PC-9 (cell line): Measurements from ENCODE around the gene MC2R. TPM values are rescaled to one million over a fixed set of nuclear protein-coding genes. Genes with fewer than 3 reads are reported as not detected.

ENCODE experiments used
- BruUV-seq: library from RNA; stranded (reverse); fragments of 400-500 nt; replicated peaks from 2 replicates; lab custom pipeline; 2021; lab: Mats Ljungman, UMichigan
- CTCF ChIA-PET: fragments of 300-600 bp; sonication (Branson Sonifier 250); formaldehyde crosslinking; loops from one replicate; lab custom pipeline; 2022; ENCODE audit warnings: antibody characterized with exemption; lab: Charles Lee
- POLR2A ChIA-PET: fragments of 300-600 bp; sonication (Branson Sonifier 250); formaldehyde crosslinking; loops from one replicate; lab custom pipeline; 2022; ENCODE audit warnings: antibody characterized with exemption; ENCODE audit not compliant: unreplicated experiment; lab: Charles Lee
- DNase-seq, 2 experiments: peaks; one replicate each; pipeline versions ENCODE4 v3.0.0 to v3.0.0-alpha.2; 2015 to 2022; ENCODE audit warnings: mixed read lengths in 1 of 2
- H2AFZ ChIP-seq: fragments of 200-600 bp; sonication (generic); 2 replicates; pipeline ENCODE4 v1.8.1; 2017; ENCODE audit warnings: antibody characterized with exemption
- H3F3A ChIP-seq: fragments of 200-600 bp; sonication (generic); 2 replicates; pipeline ENCODE4 v1.8.1; 2017; ENCODE audit warnings: antibody characterized with exemption, mild to moderate bottlenecking, low read depth; ENCODE audit not compliant: insufficient read depth
- H3K27ac ChIP-seq: fragments of 200-600 bp; sonication (generic); 2 replicates; pipeline ENCODE4 v1.6.1; 2016; ENCODE audit warnings: mixed run types
- H3K27me3 ChIP-seq: fragments of 200-600 bp; sonication (generic); 2 replicates; pipeline ENCODE4 v1.6.1; 2016; ENCODE audit warnings: low read depth, mixed run types; ENCODE audit not compliant: insufficient read depth
- H3K36me3 ChIP-seq: fragments of 200-600 bp; sonication (generic); 2 replicates; pipeline ENCODE4 v1.6.1; 2016; ENCODE audit warnings: low read depth, mixed run types
- H3K4me1 ChIP-seq: fragments of 200-600 bp; sonication (generic); replicated peaks from 2 replicates; pipeline ENCODE4 v1.6.1; 2016; ENCODE audit warnings: mixed run types; ENCODE audit not compliant: insufficient read depth
- H3K4me2 ChIP-seq: fragments of 200-600 bp; sonication (generic); 2 replicates; pipeline ENCODE4 v1.6.1; 2017; ENCODE audit warnings: mixed run types
- H3K4me3 ChIP-seq: fragments of 200-600 bp; sonication (generic); 2 replicates; pipeline ENCODE4 v1.6.1; 2016; ENCODE audit warnings: mixed run types
- H3K79me2 ChIP-seq: fragments of 200-600 bp; sonication (generic); 2 replicates; pipeline ENCODE4 v1.6.1; 2017; ENCODE audit warnings: low read depth, mixed run types
- H3K9me2 ChIP-seq: fragments of 200-600 bp; sonication (generic); 2 replicates; pipeline ENCODE4 v1.8.1; 2017; ENCODE audit warnings: mild to moderate bottlenecking; ENCODE audit not compliant: insufficient read depth
- H3K9me3 ChIP-seq: fragments of 200-600 bp; sonication (generic); 2 replicates; pipeline ENCODE4 v1.8.1; 2016; ENCODE audit warnings: low read depth; ENCODE audit not compliant: insufficient read depth
- H4K20me1 ChIP-seq: fragments of 200-600 bp; sonication (generic); 2 replicates; pipeline ENCODE4 v1.8.1; 2017; ENCODE audit not compliant: insufficient read depth
- CTCF ChIP-seq: fragments of 200-600 bp; sonication (generic); conservative IDR thresholded peaks from 2 replicates; pipeline ENCODE4 v1.6.1; 2017; ENCODE audit warnings: mixed run types, antibody characterized with exemption, mild to moderate bottlenecking, moderate library complexity
- EZH2 ChIP-seq: fragments of 200-600 bp; sonication (generic); IDR thresholded peaks from 2 replicates; pipeline ENCODE4 v1.8.0; 2017; ENCODE audit warnings: antibody characterized with exemption, low read depth
- intact Hi-C: fragments of 100-400 bp; cut with micrococcal nuclease; formaldehyde crosslinking; loops from one replicate; pipeline ENCODE4 v1.10.0; 2022; ENCODE audit not compliant: unreplicated experiment
- total RNA-seq: library from RNA; stranded (reverse); gene quantifications from 2 replicates; pipeline ENCODE4 v1.2.3, GENCODE V29; 2021

Gene MC2R
- total RNA-seq, 1 experiment from 2014 or later = not detected

- Histone ChIP-seq H3K27ac (no peak overlapping the region), H3K9me2 (no peaks in the 10 kb centered on the region), H3F3A (no peaks in the 10 kb centered on the region), H4K20me1 (no peaks in the 10 kb centered on the region), H3K36me3 (no peaks in the 10 kb centered on the region), H3K4me2 (no peak overlapping the region), H3K4me3 (no peak overlapping the region), H3K79me2 (no peaks in the 10 kb centered on the region), H2AFZ (no peak overlapping the region), H3K27me3 (peaks cover 79% of the 10 kb centered on the region), H3K9me3 (no peaks in the 10 kb centered on the region), H3K4me1 (no peaks in the 10 kb centered on the region)
- CTCF ChIA-PET = no interaction called here
- no peak for DNase-seq
- BruUV-seq = no TSS peak
- intact Hi-C loops = no loop called here
- TF ChIP-seq CTCF (no peak), EZH2 (no peak)
- POLR2A ChIA-PET = no interaction called here
These were observed 2.7 kb downstream of the MC2R start for GRCh38 chr18:13912601-13913000.

GRCh38 chr18:13910986-13911385 is 4.3 kb downstream of the MC2R start:
- POLR2A ChIA-PET = no interaction called here
- no TSS peak for BruUV-seq
- no peak overlapping the region for H3K27ac ChIP-seq
- H3K9me2 ChIP-seq = no peaks in the 10 kb centered on the region
- H2AFZ ChIP-seq = no peak overlapping the region
- no peak overlapping the region for H3K4me2 ChIP-seq
- H3K79me2 ChIP-seq = no peaks in the 10 kb centered on the region
- DNase-seq = no peak
- H3K36me3 ChIP-seq = no peaks in the 10 kb centered on the region
- H3K27me3 ChIP-seq = peaks cover 63% of the 10 kb centered on the region
- no peak overlapping the region for H3K4me3 ChIP-seq
- intact Hi-C loops = no loop called here
- CTCF ChIA-PET = no interaction called here
- H4K20me1 ChIP-seq = no peaks in the 10 kb centered on the region
- no peaks in the 10 kb centered on the region for H3K4me1 ChIP-seq
- H3F3A ChIP-seq = no peaks in the 10 kb centered on the region
- H3K9me3 ChIP-seq = no peaks in the 10 kb centered on the region
- TF ChIP-seq EZH2 = no peak
- no peak for TF ChIP-seq CTCF

GRCh38 chr18:13910501-13910900 is 4.8 kb downstream of the MC2R start:
- no peaks in the 10 kb centered on the region for H3K9me3 ChIP-seq
- no peaks in the 10 kb centered on the region for H3F3A ChIP-seq
- DNase-seq = no peak
- BruUV-seq = no TSS peak
- H3K27me3 ChIP-seq = peaks cover 61% of the 10 kb centered on the region
- no peaks in the 10 kb centered on the region for H3K4me1 ChIP-seq
- H3K79me2 ChIP-seq = no peaks in the 10 kb centered on the region
- intact Hi-C loops = no loop called here
- ChIA-PET CTCF (no interaction called here), POLR2A (no interaction called here)
- H3K36me3 ChIP-seq = no peaks in the 10 kb centered on the region
- no peak for TF ChIP-seq EZH2
- no peak overlapping the region for H3K27ac ChIP-seq
- H3K4me2 ChIP-seq = no peak overlapping the region
- no peak overlapping the region for H3K4me3 ChIP-seq
- no peaks in the 10 kb centered on the region for H3K9me2 ChIP-seq
- H4K20me1 ChIP-seq = no peaks in the 10 kb centered on the region
- H2AFZ ChIP-seq = no peak overlapping the region
